NT2/D1 (cell line): Measurements from ENCODE around the gene INSL4.

Experiments used
- DNase-seq: peaks from one replicate; pipeline ENCODE4 v3.0.0-alpha.2; 2011; ENCODE audit warnings: low read depth, low spot score
- H3K27me3 ChIP-seq: 2 replicates; pipeline ENCODE4 v1.6.0; 2011; ENCODE audit warnings: mild to moderate bottlenecking; ENCODE audit not compliant: insufficient read length, insufficient read depth
- H3K36me3 ChIP-seq: 2 replicates; pipeline ENCODE4 v1.6.1; 2011; ENCODE audit warnings: mild to moderate bottlenecking, low read length, mixed read lengths; ENCODE audit not compliant: insufficient read depth, insufficient read length
- H3K4me1 ChIP-seq: 2 replicates; pipeline ENCODE4 v1.5.1; 2011; ENCODE audit not compliant: insufficient read depth, insufficient read length
- H3K4me3 ChIP-seq: 2 replicates; pipeline ENCODE4 v1.5.1; 2011; ENCODE audit warnings: low read depth; ENCODE audit not compliant: insufficient read length
- H3K9ac ChIP-seq: 2 replicates; pipeline ENCODE4 v1.6.0; 2011; ENCODE audit warnings: low read depth; ENCODE audit not compliant: insufficient read length
- H3K9me3 ChIP-seq: 2 replicates; pipeline ENCODE4 v1.5.1; 2011; ENCODE audit warnings: mild to moderate bottlenecking, low read length; ENCODE audit not compliant: insufficient read depth
- SUZ12 ChIP-seq: IDR thresholded peaks from 2 replicates; pipeline ENCODE4 v1.6.1; 2011; ENCODE audit not compliant: insufficient read length, insufficient read depth; ENCODE audit errors: extremely low read depth
- YY1 ChIP-seq: IDR thresholded peaks from 2 replicates; pipeline ENCODE4 v1.6.1; 2011; ENCODE audit not compliant: insufficient read length, insufficient read depth
- ZNF274 ChIP-seq: IDR thresholded peaks from 2 replicates; pipeline ENCODE4 v1.6.1; 2011; ENCODE audit warnings: mild to moderate bottlenecking, low read depth, low read length

INSL4 gene

DNA sequence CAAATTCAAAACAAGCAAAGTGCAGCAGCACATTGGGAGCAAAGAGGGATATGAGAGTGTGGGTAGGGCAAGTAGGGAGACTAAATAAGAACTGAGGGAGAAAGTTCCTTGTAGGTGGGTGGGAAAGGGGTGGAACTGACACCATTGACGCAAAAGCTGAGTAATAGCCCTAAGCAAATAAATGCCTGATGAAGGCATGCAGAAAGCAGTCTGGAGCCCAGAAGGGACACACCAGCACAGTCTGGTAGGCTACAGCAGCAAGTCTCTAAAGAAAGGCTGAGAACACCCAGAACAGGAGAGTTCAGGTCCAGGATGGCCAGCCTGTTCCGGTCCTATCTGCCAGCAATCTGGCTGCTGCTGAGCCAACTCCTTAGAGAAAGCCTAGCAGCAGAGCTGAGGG is at the start of gene INSL4:
Gene INSL4, plus strand, starts transcription at position 208 of the 400 bp plus-strand sequence. Its CDS starts 105 bp downstream, at position 313.
- Histone ChIP-seq H3K9me3 (no peaks in the 10 kb centered on the region), H3K4me1 (no peaks in the 10 kb centered on the region), H3K36me3 (no peaks in the 10 kb centered on the region), H3K9ac (no peak within 1 kb of the TSS), H3K27me3 (no peaks in the 10 kb centered on the region), H3K4me3 (no peak within 1 kb of the TSS)
- no peak for TF ChIP-seq SUZ12
- no peak for TF ChIP-seq YY1
- no peak for TF ChIP-seq ZNF274
- DNase-seq = no peak

- Histone ChIP-seq H3K4me1 (no peaks in the 10 kb centered on the region), H3K36me3 (no peaks in the 10 kb centered on the region), H3K27me3 (no peaks in the 10 kb centered on the region), H3K4me3 (no peak overlapping the region), H3K9me3 (0 out of 2 replicates have a peak, but pooled peaks cover 6% of the 10 kb centered on the region), H3K9ac (no peak overlapping the region)
- DNase-seq = no peak
- TF ChIP-seq SUZ12 (no peak), ZNF274 (no peak), YY1 (no peak)
Observed at GRCh38 chr9:5184776-5185175, 46.4 kb upstream of the INSL4 start.

GRCh38 chr9:5185220-5185840 is 45.9 kb upstream of the INSL4 start, which contains the start of gene INSL6:
INSL6 (minus strand) TSS chr9:5185639; CDS start chr9:5185602, 37 bp downstream.
- no peak within 1 kb of the TSS for H3K9ac ChIP-seq

DNA sequence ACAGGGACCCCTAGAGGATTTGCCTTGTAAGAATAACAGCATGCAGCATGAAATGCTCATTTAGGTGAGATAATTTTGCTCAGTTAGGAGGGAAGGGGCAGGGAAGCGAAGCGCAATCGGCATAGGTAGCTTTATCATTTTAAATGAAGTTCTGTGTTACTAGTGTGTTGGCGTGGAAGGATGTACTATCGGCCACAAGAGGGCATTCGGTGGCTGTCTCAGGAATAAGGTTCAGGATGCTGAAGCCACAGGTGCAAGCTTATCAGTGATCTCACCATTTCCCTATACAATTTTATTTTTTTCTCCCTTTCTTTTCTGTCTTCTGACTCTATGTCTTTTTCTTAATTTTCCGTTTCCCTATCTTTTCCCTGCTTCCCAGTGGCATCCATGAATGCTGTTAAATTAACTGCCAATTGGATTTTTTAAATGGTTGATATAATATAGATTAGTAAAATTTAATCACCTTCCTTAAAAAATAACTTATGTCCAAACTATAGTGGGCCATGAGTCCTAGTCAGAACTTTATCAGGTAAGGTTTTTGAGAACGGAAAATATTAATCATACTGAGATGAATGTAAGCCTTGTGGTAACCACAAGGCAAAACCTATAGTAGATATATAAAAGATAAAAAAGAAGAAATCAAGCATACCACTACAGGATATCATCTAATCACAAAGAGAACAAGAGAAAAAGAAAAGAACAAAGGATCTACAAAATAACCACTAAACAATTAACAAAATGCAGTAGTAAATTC is 44.6 kb upstream of the INSL4 start:
- DNase-seq = peak; percentile 43
- Histone ChIP-seq H3K4me3 (no peak overlapping the region), H3K9ac (no peak overlapping the region), H3K27me3 (no peaks in the 10 kb centered on the region), H3K36me3 (no peaks in the 10 kb centered on the region), H3K4me1 (no peaks in the 10 kb centered on the region), H3K9me3 (0 out of 2 replicates have a peak, but pooled peaks cover 2% of the 10 kb centered on the region)
- TF ChIP-seq YY1 (no peak), SUZ12 (no peak), ZNF274 (no peak)

More at GRCh38 chr9:5185220-5185840, 45.9 kb upstream of the INSL4 start, which contains the start of gene INSL6:
- Histone ChIP-seq H3K4me3 (no peak within 1 kb of the TSS), H3K36me3 (no peaks in the 10 kb centered on the region), H3K4me1 (no peaks in the 10 kb centered on the region), H3K27me3 (no peaks in the 10 kb centered on the region), H3K9me3 (0 out of 2 replicates have a peak, but pooled peaks cover 6% of the 10 kb centered on the region)
- no peak for TF ChIP-seq SUZ12
- no peak for TF ChIP-seq ZNF274
- no peak for TF ChIP-seq YY1
- DNase-seq = no peak

DNA sequence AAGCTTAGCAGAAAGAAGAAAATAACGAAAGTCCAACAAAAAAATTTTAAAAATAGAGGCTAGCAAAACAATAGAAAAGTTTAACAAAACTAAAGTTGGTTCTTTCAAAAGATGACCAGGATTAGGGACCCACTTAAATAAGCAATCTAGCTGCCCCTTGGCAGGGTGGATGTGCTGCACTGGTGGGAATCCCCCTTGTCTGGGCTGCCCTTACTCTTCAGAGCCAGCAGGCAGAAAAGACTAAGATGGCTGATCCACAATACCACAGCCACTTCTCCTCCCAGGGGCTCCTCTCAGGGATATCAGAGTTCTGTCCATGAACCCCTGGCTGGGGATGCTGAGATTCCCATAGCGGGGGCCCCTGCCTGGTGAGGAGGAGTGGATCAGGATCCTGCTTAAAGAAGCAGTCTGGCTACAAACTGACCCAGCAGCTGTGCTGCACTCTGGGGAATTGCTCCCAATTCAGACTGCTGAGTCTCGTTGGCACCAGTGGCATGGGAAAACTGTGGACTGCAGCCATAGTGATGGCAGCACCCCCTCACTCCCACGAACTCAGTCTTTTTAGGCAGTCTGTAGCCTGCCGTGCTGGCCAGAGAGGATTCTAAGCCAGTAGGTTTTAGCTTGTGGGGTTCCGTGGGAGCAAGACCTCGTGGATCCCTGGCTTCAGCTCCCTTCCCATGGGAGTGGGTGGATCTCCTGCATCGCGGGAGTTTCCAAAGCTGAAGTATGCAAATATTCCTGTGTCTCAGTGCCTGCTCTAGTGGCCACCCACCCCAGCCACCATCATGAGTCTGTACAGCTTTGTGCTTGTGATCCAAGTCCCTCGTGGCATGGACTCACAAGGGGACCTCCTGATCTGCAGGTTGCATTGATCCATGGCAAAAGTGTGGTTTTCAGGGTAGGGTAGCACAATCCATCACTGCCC is 42.9 kb upstream of the INSL4 start:
- no peak for TF ChIP-seq ZNF274
- no peak for TF ChIP-seq SUZ12
- no peak for TF ChIP-seq YY1
- H3K36me3 ChIP-seq = no peaks in the 10 kb centered on the region
- H3K4me1 ChIP-seq = no peaks in the 10 kb centered on the region
- H3K9me3 ChIP-seq = no peaks in the 10 kb centered on the region
- DNase-seq = no peak
- H3K9ac ChIP-seq = no peak overlapping the region
- no peak overlapping the region for H3K4me3 ChIP-seq
- H3K27me3 ChIP-seq = no peaks in the 10 kb centered on the region

DNA sequence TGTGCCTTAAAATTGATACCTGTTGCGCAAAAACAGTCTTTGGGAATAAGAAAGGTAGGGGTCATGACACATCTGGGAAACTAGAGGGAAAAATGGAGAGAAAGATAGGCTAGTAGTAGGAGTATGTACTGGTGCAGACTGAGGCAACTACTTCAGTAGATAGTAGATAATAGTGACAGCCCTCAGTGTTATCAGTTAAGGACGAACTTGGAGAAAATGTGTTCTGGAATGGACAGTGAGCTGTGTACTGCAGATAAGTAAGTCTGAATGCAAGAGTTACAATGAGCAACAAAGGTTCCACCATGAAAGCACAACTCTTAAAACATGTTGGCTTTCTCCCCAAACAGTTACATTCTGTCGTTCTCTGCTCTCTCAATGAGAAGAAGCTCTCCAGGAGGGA is 39.2 kb upstream of the INSL4 start:
- no peaks in the 10 kb centered on the region for H3K4me1 ChIP-seq
- no peaks in the 10 kb centered on the region for H3K36me3 ChIP-seq
- DNase-seq = no peak
- no peak overlapping the region for H3K4me3 ChIP-seq
- no peaks in the 10 kb centered on the region for H3K9me3 ChIP-seq
- H3K9ac ChIP-seq = no peak overlapping the region
- no peaks in the 10 kb centered on the region for H3K27me3 ChIP-seq
- TF ChIP-seq YY1 = no peak
- no peak for TF ChIP-seq ZNF274
- TF ChIP-seq SUZ12 = no peak

DNA sequence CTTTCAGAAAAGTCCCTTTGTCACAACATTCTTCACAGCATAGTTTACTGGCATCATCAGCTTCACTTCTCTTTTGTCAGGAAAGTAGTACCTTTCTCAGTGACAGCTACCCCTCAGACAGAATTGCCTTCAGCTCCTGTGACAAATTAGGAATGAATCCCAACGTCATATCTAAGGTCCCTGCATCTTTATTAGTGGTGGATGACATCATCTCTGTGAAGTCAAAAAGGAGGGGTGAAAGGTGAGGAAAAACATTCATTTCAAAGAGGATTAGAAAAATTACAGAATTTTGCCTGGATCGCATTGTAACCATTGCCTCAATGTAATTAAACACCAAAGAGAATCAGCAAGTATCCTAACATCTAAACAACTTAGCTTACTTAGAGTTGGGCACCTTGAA is 37.9 kb upstream of the INSL4 start:
- Histone ChIP-seq H3K4me1 (no peaks in the 10 kb centered on the region), H3K27me3 (no peaks in the 10 kb centered on the region), H3K9ac (no peak overlapping the region), H3K4me3 (no peak overlapping the region), H3K36me3 (no peaks in the 10 kb centered on the region), H3K9me3 (peaks cover 11% of the 10 kb centered on the region)
- TF ChIP-seq YY1 (no peak), SUZ12 (no peak), ZNF274 (no peak)
- DNase-seq = no peak
